Heart right ventricle (tissue), 16 donors: ENCODE measurements around the gene HMSD. TPM values are rescaled to one million over a fixed set of nuclear protein-coding genes. Genes with fewer than 3 reads are reported as not detected.
A peak's percentile ranks its signal among the peaks of the same experiment; 100 is the strongest.
"Not testable (repeated sequence)": the region's sequence is repeated elsewhere in the genome, so short reads cannot be mapped to it uniquely, and the experiment has no call there.

Source experiments
- ATAC-seq, 8 donors: fragments of 200-7000 bp; cut with Tn5 transposase; one replicate each; pipeline ENCODE4 v1.9.1; 2020; ENCODE audit warnings: mild to moderate bottlenecking in 8 of 8, moderate library complexity in 8 of 8, moderate number of reproducible peaks in 1 of 8
- DNase-seq, 2 donors: peaks; one replicate each; pipeline ENCODE4 v3.0.0-alpha.2; 2020
- H3K27ac ChIP-seq, 10 donors: fragments of 200-600 bp; sonication (generic) in 2 of 10; one replicate each; pipeline versions ENCODE4 v1.5.0 to v1.8.0; 2020 to 2022; ENCODE audit warnings: mild to moderate bottlenecking in 3 of 10
- H3K27me3 ChIP-seq, 7 donors: fragments of 200-600 bp; one replicate each; pipeline ENCODE4 v1.8.0; 2021 to 2022; ENCODE audit warnings: mild to moderate bottlenecking in 2 of 7
- H3K36me3 ChIP-seq, 9 donors: fragments of 200-600 bp; sonication (generic) in 1 of 9; one replicate each; pipeline versions ENCODE4 v1.5.0 to v1.8.0; 2020 to 2022; ENCODE audit warnings: mild to moderate bottlenecking in 2 of 9
- H3K4me1 ChIP-seq, 9 donors: fragments of 200-600 bp; sonication (generic) in 1 of 9; one replicate each; pipeline versions ENCODE4 v1.5.0 to v1.8.0; 2020 to 2022; ENCODE audit warnings: mild to moderate bottlenecking in 4 of 9
- H3K4me3 ChIP-seq, 10 donors: fragments of 200-600 bp; sonication (generic) in 2 of 10; one replicate each; pipeline versions ENCODE4 v1.5.0 to v1.8.0; 2020 to 2022; ENCODE audit warnings: mild to moderate bottlenecking in 7 of 10, moderate library complexity in 2 of 10
- H3K9me3 ChIP-seq, 11 donors: fragments of 200-600 bp in 10 of 11; sonication (generic) in 2 of 11; one replicate each; pipeline versions ENCODE4 v1.5.0 to v1.8.0; 2013 to 2022; ENCODE audit warnings: mild to moderate bottlenecking in 2 of 11, control low read depth in 1 of 11, moderate library complexity in 1 of 11
- CTCF ChIP-seq, 9 donors: fragments of 200-600 bp; sonication (generic) in 2 of 9; IDR thresholded peaks; one replicate each; pipeline versions ENCODE4 v1.5.0 to v1.8.0; 2021 to 2022; ENCODE audit warnings: antibody characterized with exemption in 9 of 9, mild to moderate bottlenecking in 5 of 9, moderate library complexity in 1 of 9
- WGBS, 2 donors: extraction: QIAGEN DNeasy Blood & Tissue Kit; methylation state at CpG; one replicate each; pipeline ENCODE4 v1.1.7; 2013; ENCODE audit warnings: inconsistent platforms in 1 of 2; 5-methylcytosine and 5-hydroxymethylcytosine counted together
- intact Hi-C, 10 donors: fragments of 100-400 bp; cut with DNase I; formaldehyde crosslinking; loops; one replicate each; pipeline versions ENCODE4 v1.11.1 to v1.14.2; 2022
- polyA plus RNA-seq, 2 donors: library from polyadenylated mRNA; stranded (reverse); fragments of 200-250 nt; gene quantifications; one replicate each; pipeline ENCODE4 v1.2.3, GENCODE V29; 2013
- total RNA-seq, 10 donors: library from RNA; stranded (reverse); fragmentation: NEBNext Ultra II Directional in 3 of 10; extraction: Animal tissue kit (Norgen Biotek cat#: 25700) in 3 of 10; gene quantifications; one replicate each; pipeline versions ENCODE4 v1.2.1 to v1.2.4, GENCODE V29; 2021 to 2023
- donor health status: Arrhythmogenic right ventricular cardiomyopathy.
- donor health status: ischemic (EF 13 %, LVEDD 7.1; RV severe dilation, severe dysfunction).
- donor health status: healthy with polysubstance abuse.
- donor health status: DM: no; HTN: yes; CAD: no.
- donor health status: DM: no; HTN: no; CAD: no.
- donor health status: ischemic (EF 25% LVEDD 6.9; RV normal size, moderate dysfunction).
- donor health status: ischemic (EF 25% LVEDD 5.7; RV mildly dilated, moderate dysfunction).
- donor health status: healthy.
- donor health status: DM: yes; HTN: yes; CAD: no.
- donor health status: Ischemic cardiomyopathy.
- donor health status: ischemic (EF 35%, LVEDD 5.7; RV mildly dilated, moderate dysfunction).
- donor health status: nonischemic (EF 11% LVEDD 7.7; RV severe dilation, severe dysfunction).
- donor health status: DM: yes; HTN: yes; CAD: no.
- donor health status: PGD.
- donor health status: ischemic (EF 29% LVEDD 5.4; RV normal size, mild dysfunction).
- donor health status: nonischemic (EF 23%, LVEDD 6.1; RV moderate dilation, normal function).

The HMSD gene
- total and polyA plus RNA-seq, 12 donors = 0.03 to 0.88 (median 0.35) TPM; not detected in 8

GRCh38 chr18:63930773-63931354 lies 18.2 kb upstream of the HMSD start:
- intact Hi-C loops = loop anchor here in 3 of 10 donors (10.0 kb wide), 2 partner anchors 106 to 406 kb away; no protein-coding TSS in a partner anchor
- no peak for TF ChIP-seq CTCF (IDR thresholded peaks at IDR 0.05)
- no peak for DNase-seq
- 85 to 86% methylated on average over 3 of the region's 3 CpGs for WGBS, 2 donors
- no peak for ATAC-seq
- H3K9me3 ChIP-seq = peaks cover 0 to 2% (median 0%) of the 10 kb centered on the region in 11 donors
- no peak overlapping the region for H3K4me3 ChIP-seq
- no peak overlapping the region for H3K27ac ChIP-seq
- H3K4me1 ChIP-seq = peaks cover 0 to 4% (median 0%) of the 10 kb centered on the region in 9 donors
- H3K36me3 ChIP-seq = no peaks in the 10 kb centered on the region
- H3K27me3 ChIP-seq = peaks cover 0 to 12% (median 6%) of the 10 kb centered on the region in 7 donors

- Histone ChIP-seq H3K4me3 (peak overlapping the region; percentile 1 to 60 (median 52)), H3K9me3 (no peaks in the 10 kb centered on the region), H3K27me3 (peaks cover 0 to 49% (median 36%) of the 10 kb centered on the region in 7 donors), H3K4me1 (peaks cover 0 to 14% (median 9%) of the 10 kb centered on the region in 9 donors), H3K36me3 (no peaks in the 10 kb centered on the region), H3K27ac (peak overlapping the region in 1 of 10 donors; percentile 1)
- ATAC-seq (peak; percentile 90 to 100 (median 98)), DNase-seq (peak; percentile 76 to 79)
- intact Hi-C loops = loop anchor here in 8 of 10 donors (2.0 to 10.0 kb wide), 5 partner anchors 112 to 419 kb away; no protein-coding TSS in a partner anchor
- TF ChIP-seq CTCF (IDR thresholded peaks at IDR 0.05) = peak; percentile 48 to 78 (median 72)
- WGBS, 2 donors = 1 to 2% methylated on average over 54 of the region's 54 CpGs
Measured at GRCh38 chr18:63936156-63936931, 12.8 kb upstream of the HMSD start.

GRCh38 chr18:63936932-63937393 lies 12.1 kb upstream of the HMSD start:
- H3K27me3 ChIP-seq = peaks cover 0 to 55% (median 36%) of the 10 kb centered on the region in 7 donors
- TF ChIP-seq CTCF (IDR thresholded peaks at IDR 0.05) = no peak
- peaks cover 0 to 14% (median 9%) of the 10 kb centered on the region in 9 donors for H3K4me1 ChIP-seq
- ATAC-seq (no peak), DNase-seq (no peak)
- H3K9me3 ChIP-seq = no peaks in the 10 kb centered on the region
- intact Hi-C loops = loop anchor here in 8 of 10 donors (2.0 to 10.0 kb wide), 5 partner anchors 112 to 420 kb away; no protein-coding TSS in a partner anchor
- H3K36me3 ChIP-seq = no peaks in the 10 kb centered on the region
- peak overlapping the region; percentile 1 to 60 (median 52) for H3K4me3 ChIP-seq
- H3K27ac ChIP-seq = peak overlapping the region in 1 of 10 donors; percentile 1
- WGBS, 2 donors = 30 to 32% methylated on average over 19 of the region's 19 CpGs

GRCh38 chr18:63940008-63940407 lies 9.1 kb upstream of the HMSD start:
- TF ChIP-seq CTCF (IDR thresholded peaks at IDR 0.05) = no peak
- DNase-seq (no peak), ATAC-seq (no peak)
- no peaks in the 10 kb centered on the region for H3K36me3 ChIP-seq
- 91 to 93% methylated on average over 8 of the region's 8 CpGs for WGBS, 2 donors
- H3K4me1 ChIP-seq = peaks cover 0 to 14% (median 9%) of the 10 kb centered on the region in 9 donors
- intact Hi-C loops = no loop called here
- no peak overlapping the region for H3K4me3 ChIP-seq
- H3K9me3 ChIP-seq = peaks cover 0 to 1% (median 0%) of the 10 kb centered on the region in 11 donors
- peaks cover 0 to 59% (median 40%) of the 10 kb centered on the region in 7 donors for H3K27me3 ChIP-seq
- no peak overlapping the region for H3K27ac ChIP-seq

GRCh38 chr18:63940543-63941050 lies 8.5 kb upstream of the HMSD start:
- DNase-seq, H3K9me3 ChIP-seq, H3K4me3 ChIP-seq, H3K27ac ChIP-seq, intact Hi-C loops, ATAC-seq, H3K36me3 ChIP-seq: not testable (repeated sequence)
- H3K27me3 ChIP-seq = peaks cover 0 to 61% (median 40%) of the 10 kb centered on the region in 7 donors
- H3K4me1 ChIP-seq = peaks cover 0 to 12% (median 9%) of the 10 kb centered on the region in 9 donors
- 67 to 75% methylated on average over 17 of the region's 17 CpGs for WGBS, 2 donors
